Pancreas (tissue), 10 donors: ENCODE data around the gene ADGRD2. TPM values are rescaled to one million over a fixed set of nuclear protein-coding genes. Genes with fewer than 3 reads are reported as not detected.

Experiments
- ATAC-seq, 4 donors: fragments of 200-7000 bp; cut with Tn5 transposase; one replicate each; pipeline versions ENCODE4 v1.8.0 to v1.9.1; 2020; ENCODE audit warnings: mild to moderate bottlenecking in 4 of 4, moderate library complexity in 4 of 4
- DNase-seq, 6 donors: peaks; one replicate each; pipeline ENCODE4 v3.0.0-alpha.2; 2020
- FAIRE-seq: peaks from 2 replicates; lab custom pipeline; 2012; peaks lifted over from hg19 to GRCh38; lab: Jason Lieb, UNC
- H3K27ac ChIP-seq, 4 donors: fragments of 200-600 bp; sonication (generic); 1 replicate in 3 of 4; 2 replicates in 1 of 4; pipeline versions ENCODE4 v1.5.0 to v1.8.0; 2020
- H3K27me3 ChIP-seq, 4 donors: fragments of 200-600 bp; one replicate each; pipeline ENCODE4 v1.8.0; 2021
- H3K36me3 ChIP-seq, 3 donors: fragments of 200-600 bp; sonication (generic) in 1 of 3; one replicate each; pipeline versions ENCODE4 v1.5.0 to v1.8.0; 2020 to 2021
- H3K4me1 ChIP-seq, 3 donors: fragments of 200-600 bp; one replicate each; pipeline ENCODE4 v1.8.0; 2021
- H3K4me3 ChIP-seq, 4 donors: fragments of 200-600 bp; sonication (generic) in 2 of 4; one replicate each; pipeline versions ENCODE4 v1.5.0 to v1.8.0; 2020 to 2021
- H3K9me3 ChIP-seq, 4 donors: fragments of 200-600 bp; one replicate each; pipeline ENCODE4 v1.8.0; 2021
- WGBS, 2 donors: extraction: QIAGEN DNeasy Blood & Tissue Kit; methylation state at CpG; one replicate each; pipeline ENCODE4 v1.1.7; 2013; 5-methylcytosine and 5-hydroxymethylcytosine counted together
- intact Hi-C, 3 donors: fragments of 100-400 bp; cut with DNase I; formaldehyde crosslinking; loops; one replicate each; pipeline versions ENCODE4 v1.11.1 to v1.14.2; 2022
- polyA plus RNA-seq, 2 donors: library from polyadenylated mRNA; stranded (reverse); fragments of 200-250 nt; gene quantifications; one replicate each; pipeline ENCODE4 v1.2.3, GENCODE V29; 2013
- total RNA-seq, 6 donors: library from RNA; stranded (reverse); fragmentation: NEBNext Ultra II Directional in 4 of 6; extraction: Animal tissue kit (Norgen Biotek cat#: 25700) in 4 of 6; gene quantifications; one replicate each; pipeline versions ENCODE4 v1.2.1 to v1.2.4, GENCODE V29; 2021 to 2023
- TF ChIP-seq, protein P1 (sequence below), 4 donors: fragments of 200-600 bp; sonication (generic) in 3 of 4; IDR thresholded peaks; one replicate each; pipeline versions ENCODE4 v1.5.0 to v1.8.0; 2021; ENCODE audit warnings: antibody characterized with exemption in 4 of 4
- donor health status: healthy with polysubstance abuse.
- donor health status: DM: no; HTN: no; CAD: no; lungs with moderate emphysema.
- donor health status: DM: no; HTN: no; CAD: no.
- donor health status: control.
- donor health status: control.
- donor health status: Bipolar disorder and iron deficiency.
- donor health status: DM: yes; HTN: yes; CAD: no.
- donor health status: DM: no; HTN: no; CAD: no.
- donor health status: DM: no; HTN: no; CAD: no.
- donor health status: DM: yes; HTN: yes; CAD: no.

The ADGRD2 gene
- total and polyA plus RNA-seq, 8 donors = 0.23 TPM; not detected in 7

DNA sequence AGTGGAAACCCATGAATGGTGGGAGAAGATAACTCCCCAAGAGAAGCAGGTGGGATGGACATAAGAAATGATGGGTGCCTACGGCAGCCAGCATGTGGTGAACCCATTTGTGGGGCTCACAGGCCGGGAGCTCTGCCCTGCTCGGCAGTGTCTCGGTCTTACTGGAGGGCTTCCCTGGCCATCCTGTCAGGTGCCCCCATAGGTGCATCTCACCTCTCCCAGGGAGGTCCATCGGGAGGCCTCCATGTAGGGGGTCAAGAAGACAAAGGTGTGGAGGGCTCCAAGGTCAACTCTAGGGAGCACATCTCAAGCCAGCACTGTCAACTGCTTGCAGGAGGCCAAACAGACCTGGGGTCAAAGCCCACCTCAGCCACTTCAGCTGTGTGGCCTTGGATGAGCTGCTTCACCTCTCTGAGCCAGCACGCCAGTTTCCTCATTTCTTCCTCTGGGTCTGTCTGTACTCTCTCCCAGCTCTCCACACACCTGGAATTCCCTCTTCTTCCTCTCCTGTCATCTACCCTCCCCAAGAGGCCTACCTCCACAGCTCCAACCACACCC lies 10.5 kb upstream of the ADGRD2 start:
- H3K9me3 ChIP-seq = no peaks in the 10 kb centered on the region
- intact Hi-C loops = no loop called here
- no peaks in the 10 kb centered on the region for H3K36me3 ChIP-seq
- H3K27me3 ChIP-seq = no peaks in the 10 kb centered on the region
- no peak for FAIRE-seq
- no peak overlapping the region for H3K27ac ChIP-seq
- H3K4me3 ChIP-seq = no peak overlapping the region
- no peaks in the 10 kb centered on the region for H3K4me1 ChIP-seq
- TF ChIP-seq, protein P1, sequence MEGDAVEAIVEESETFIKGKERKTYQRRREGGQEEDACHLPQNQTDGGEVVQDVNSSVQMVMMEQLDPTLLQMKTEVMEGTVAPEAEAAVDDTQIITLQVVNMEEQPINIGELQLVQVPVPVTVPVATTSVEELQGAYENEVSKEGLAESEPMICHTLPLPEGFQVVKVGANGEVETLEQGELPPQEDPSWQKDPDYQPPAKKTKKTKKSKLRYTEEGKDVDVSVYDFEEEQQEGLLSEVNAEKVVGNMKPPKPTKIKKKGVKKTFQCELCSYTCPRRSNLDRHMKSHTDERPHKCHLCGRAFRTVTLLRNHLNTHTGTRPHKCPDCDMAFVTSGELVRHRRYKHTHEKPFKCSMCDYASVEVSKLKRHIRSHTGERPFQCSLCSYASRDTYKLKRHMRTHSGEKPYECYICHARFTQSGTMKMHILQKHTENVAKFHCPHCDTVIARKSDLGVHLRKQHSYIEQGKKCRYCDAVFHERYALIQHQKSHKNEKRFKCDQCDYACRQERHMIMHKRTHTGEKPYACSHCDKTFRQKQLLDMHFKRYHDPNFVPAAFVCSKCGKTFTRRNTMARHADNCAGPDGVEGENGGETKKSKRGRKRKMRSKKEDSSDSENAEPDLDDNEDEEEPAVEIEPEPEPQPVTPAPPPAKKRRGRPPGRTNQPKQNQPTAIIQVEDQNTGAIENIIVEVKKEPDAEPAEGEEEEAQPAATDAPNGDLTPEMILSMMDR (IDR thresholded peaks at IDR 0.05) = no peak
- WGBS, 2 donors = 87 to 98% methylated on average over 6 of the region's 6 CpGs
- ATAC-seq = no peak
- peak in 1 of 6 donors; percentile 23 for DNase-seq

DNA sequence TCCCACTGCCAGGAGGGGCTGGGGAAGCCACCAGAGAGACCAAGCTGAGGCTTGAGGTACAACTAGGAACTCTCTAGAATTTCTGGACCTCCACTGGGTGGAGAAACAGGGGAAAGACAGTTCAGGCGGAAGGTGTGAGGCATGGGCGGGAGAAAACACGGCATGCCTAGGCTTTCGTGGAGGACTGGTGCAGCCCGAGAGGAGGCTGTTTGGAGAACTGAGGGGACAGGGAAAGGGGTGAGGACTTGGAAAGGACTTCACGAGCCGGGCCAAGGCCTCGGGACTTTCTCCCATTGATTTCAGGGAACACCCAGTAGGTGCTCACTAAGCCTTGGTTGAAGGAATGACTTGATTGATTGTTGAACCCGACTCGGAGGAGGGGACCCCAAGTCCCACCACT lies 9.5 kb upstream of the ADGRD2 start:
- no peak for ATAC-seq

DNA sequence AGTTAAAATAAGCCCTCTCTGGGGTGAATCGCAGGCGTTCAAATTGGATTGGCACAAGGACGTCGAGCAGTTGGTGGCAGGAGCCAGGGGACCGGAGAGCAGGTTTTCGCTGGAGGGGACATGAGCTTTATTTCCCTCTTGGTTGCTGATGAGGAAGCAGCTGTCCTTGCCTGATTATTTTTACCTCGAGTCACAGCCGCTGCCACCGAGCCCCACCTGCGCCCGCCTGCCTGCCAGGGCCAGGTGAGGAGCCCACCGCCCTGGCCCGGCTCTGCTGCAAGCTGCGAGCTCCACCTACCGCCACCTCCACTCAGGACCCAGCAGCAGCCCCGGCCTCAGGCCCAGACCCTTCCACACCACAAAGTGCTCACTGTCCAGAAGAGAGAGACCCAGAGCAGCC lies 9.0 kb upstream of the ADGRD2 start:
- no peak for ATAC-seq
- WGBS, 2 donors = 82 to 84% methylated on average over 16 of the region's 16 CpGs
- H3K36me3 ChIP-seq = no peaks in the 10 kb centered on the region
- intact Hi-C loops = no loop called here
- DNase-seq = peak in 1 of 6 donors; percentile 28
- TF ChIP-seq, protein P1 (IDR thresholded peaks at IDR 0.05) = no peak
- H3K4me1 ChIP-seq = no peaks in the 10 kb centered on the region
- H3K4me3 ChIP-seq = no peak overlapping the region
- H3K9me3 ChIP-seq = no peaks in the 10 kb centered on the region
- H3K27ac ChIP-seq = no peak overlapping the region
- no peak for FAIRE-seq
- no peaks in the 10 kb centered on the region for H3K27me3 ChIP-seq

More for the DNA sequence above, 9.5 kb upstream of the ADGRD2 start:
- TF ChIP-seq, protein P1 (IDR thresholded peaks at IDR 0.05) = no peak
- H3K9me3 ChIP-seq = no peaks in the 10 kb centered on the region
- peak in 1 of 6 donors; percentile 15 for DNase-seq
- intact Hi-C loops = no loop called here
- H3K36me3 ChIP-seq = no peaks in the 10 kb centered on the region
- WGBS, 2 donors = 68 to 80% methylated on average over 10 of the region's 10 CpGs
- H3K27me3 ChIP-seq = no peaks in the 10 kb centered on the region
- FAIRE-seq = no peak
- H3K4me1 ChIP-seq = no peaks in the 10 kb centered on the region
- H3K27ac ChIP-seq = no peak overlapping the region
- H3K4me3 ChIP-seq = no peak overlapping the region

DNA sequence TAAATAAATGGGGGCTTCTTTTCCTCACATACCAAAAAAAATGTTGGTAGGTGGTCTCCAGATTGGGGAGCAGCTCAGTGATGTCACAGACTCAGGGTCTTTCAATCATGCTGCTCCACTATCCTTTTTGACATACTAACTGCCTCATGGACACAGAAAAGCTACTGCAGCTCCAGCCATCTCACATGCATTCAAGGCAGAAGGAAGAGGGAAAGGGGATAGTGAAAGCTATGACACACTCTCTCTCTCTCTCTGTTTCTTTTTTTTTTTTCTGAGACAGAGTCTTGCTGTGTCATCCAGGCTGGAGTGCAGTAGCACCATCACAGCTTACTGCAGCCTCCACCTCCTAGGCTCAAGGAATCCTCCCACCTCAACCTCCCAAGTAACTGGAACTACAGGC lies 7.9 kb upstream of the ADGRD2 start:
- DNase-seq = peak in 1 of 6 donors; percentile 0
- Histone ChIP-seq H3K36me3 (no peaks in the 10 kb centered on the region), H3K4me1 (no peaks in the 10 kb centered on the region), H3K27ac (no peak overlapping the region), H3K27me3 (no peaks in the 10 kb centered on the region), H3K4me3 (no peak overlapping the region), H3K9me3 (no peaks in the 10 kb centered on the region)
- no peak for FAIRE-seq
- TF ChIP-seq, protein P1 (IDR thresholded peaks at IDR 0.05) = no peak
- no peak for ATAC-seq
- intact Hi-C loops = no loop called here

DNA sequence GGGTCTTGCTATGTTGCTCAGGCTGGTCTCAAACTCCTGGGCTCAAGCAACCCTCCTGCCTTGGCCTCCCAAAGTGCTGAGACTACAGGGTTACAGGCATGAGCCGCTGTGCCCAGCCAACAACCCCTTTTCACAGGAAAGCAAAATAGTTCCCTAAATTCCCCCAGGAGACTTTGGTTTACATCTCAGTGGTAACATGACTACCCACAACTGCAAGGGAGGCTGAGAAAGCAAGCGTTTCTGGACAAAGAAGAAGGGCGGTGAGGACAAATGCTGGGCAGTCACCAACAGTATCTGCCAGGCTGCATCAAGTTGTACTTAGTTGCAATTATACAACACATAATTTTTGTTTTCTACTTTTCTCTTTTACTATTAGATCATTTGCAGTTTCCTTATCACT lies 7.4 kb upstream of the ADGRD2 start:
- Histone ChIP-seq H3K36me3 (no peaks in the 10 kb centered on the region), H3K27ac (no peak overlapping the region), H3K27me3 (no peaks in the 10 kb centered on the region), H3K4me1 (no peaks in the 10 kb centered on the region), H3K4me3 (no peak overlapping the region), H3K9me3 (no peaks in the 10 kb centered on the region)
- TF ChIP-seq, protein P1 (IDR thresholded peaks at IDR 0.05) = no peak
- FAIRE-seq = no peak
- no peak for ATAC-seq
- DNase-seq = peak in 1 of 6 donors; percentile 3
- intact Hi-C loops = no loop called here
- WGBS, 2 donors = 70 to 73% methylated on average over 3 of the region's 3 CpGs
